Loucy (cell line): ENCODE results near the gene UNC79.

Experiments used
- H2AFZ ChIP-seq: fragments of 200-600 bp; sonication (generic); 2 replicates; pipeline ENCODE4 v1.6.0; 2016; ENCODE audit warnings: antibody characterized with exemption, mild to moderate bottlenecking, low read length, moderate library complexity
- H3F3A ChIP-seq: fragments of 200-600 bp; 2 replicates; pipeline ENCODE4 v1.6.0; 2016; ENCODE audit warnings: antibody characterized with exemption, low read depth, mild to moderate bottlenecking
- H3K27me3 ChIP-seq: fragments of 200-600 bp; sonication (generic); 2 replicates; pipeline ENCODE4 v1.6.1; 2014; ENCODE audit warnings: low read length, mild to moderate bottlenecking; ENCODE audit not compliant: insufficient read depth, poor library complexity, severe bottlenecking
- H3K36me3 ChIP-seq: fragments of 200-600 bp; sonication (generic); 2 replicates; pipeline ENCODE4 v1.6.1; 2016; ENCODE audit warnings: low read length; ENCODE audit not compliant: insufficient read depth
- H3K4me1 ChIP-seq: fragments of 200-600 bp; sonication (generic); 2 replicates; pipeline ENCODE4 v1.5.1; 2014; ENCODE audit warnings: low read length, mild to moderate bottlenecking; ENCODE audit not compliant: insufficient read depth, poor library complexity, severe bottlenecking
- H3K4me2 ChIP-seq: fragments of 200-600 bp; sonication (generic); 2 replicates; pipeline ENCODE4 v1.6.0; 2014; ENCODE audit warnings: antibody characterized with exemption, low read length, low read depth, mild to moderate bottlenecking; ENCODE audit not compliant: poor library complexity, severe bottlenecking
- H3K4me3 ChIP-seq: fragments of 200-600 bp; sonication (generic); 2 replicates; pipeline ENCODE4 v1.5.1; 2014; ENCODE audit warnings: low read length, mild to moderate bottlenecking, mixed read lengths; ENCODE audit not compliant: poor library complexity, severe bottlenecking
- H3K79me2 ChIP-seq: fragments of 200-600 bp; sonication (generic); 2 replicates; pipeline ENCODE4 v1.6.1; 2014; ENCODE audit warnings: low read length; ENCODE audit not compliant: insufficient read depth
- H3K9ac ChIP-seq: fragments of 200-600 bp; sonication (generic); 2 replicates; pipeline ENCODE4 v1.6.0; 2014; ENCODE audit warnings: mild to moderate bottlenecking, low read depth, low read length, moderate library complexity; ENCODE audit not compliant: poor library complexity, severe bottlenecking
- H3K9me2 ChIP-seq: fragments of 200-600 bp; sonication (generic); replicated peaks from 2 replicates; pipeline ENCODE4 v1.6.1; 2016; ENCODE audit warnings: low read depth, low read length, mixed read lengths
- H3K9me3 ChIP-seq: fragments of 200-600 bp; sonication (generic); 2 replicates; pipeline ENCODE4 v1.6.1; 2014; ENCODE audit warnings: mild to moderate bottlenecking, antibody characterized with exemption, low read length, low read depth; ENCODE audit not compliant: insufficient read depth
- H4K20me1 ChIP-seq: fragments of 200-600 bp; sonication (generic); 2 replicates; pipeline ENCODE4 v1.6.0; 2014; ENCODE audit warnings: antibody characterized with exemption, low read length, mild to moderate bottlenecking; ENCODE audit not compliant: insufficient read depth, poor library complexity, severe bottlenecking
- EZH2phosphoT487 ChIP-seq: fragments of 200-600 bp; IDR thresholded peaks from 2 replicates; pipeline ENCODE4 v1.6.1; 2018; ENCODE audit warnings: antibody characterized with exemption, mild to moderate bottlenecking, moderate library complexity, borderline replicate concordance
- TF ChIP-seq, protein P1 (sequence below): fragments of 200-600 bp; sonication (generic); conservative IDR thresholded peaks from 2 replicates; pipeline ENCODE4 v1.5.1; 2014; ENCODE audit warnings: mild to moderate bottlenecking, antibody characterized with exemption, low read length

Gene UNC79

GRCh38 chr14:93543766-93544165 is 113.0 kb downstream of the UNC79 start:
- TF ChIP-seq, protein P1, sequence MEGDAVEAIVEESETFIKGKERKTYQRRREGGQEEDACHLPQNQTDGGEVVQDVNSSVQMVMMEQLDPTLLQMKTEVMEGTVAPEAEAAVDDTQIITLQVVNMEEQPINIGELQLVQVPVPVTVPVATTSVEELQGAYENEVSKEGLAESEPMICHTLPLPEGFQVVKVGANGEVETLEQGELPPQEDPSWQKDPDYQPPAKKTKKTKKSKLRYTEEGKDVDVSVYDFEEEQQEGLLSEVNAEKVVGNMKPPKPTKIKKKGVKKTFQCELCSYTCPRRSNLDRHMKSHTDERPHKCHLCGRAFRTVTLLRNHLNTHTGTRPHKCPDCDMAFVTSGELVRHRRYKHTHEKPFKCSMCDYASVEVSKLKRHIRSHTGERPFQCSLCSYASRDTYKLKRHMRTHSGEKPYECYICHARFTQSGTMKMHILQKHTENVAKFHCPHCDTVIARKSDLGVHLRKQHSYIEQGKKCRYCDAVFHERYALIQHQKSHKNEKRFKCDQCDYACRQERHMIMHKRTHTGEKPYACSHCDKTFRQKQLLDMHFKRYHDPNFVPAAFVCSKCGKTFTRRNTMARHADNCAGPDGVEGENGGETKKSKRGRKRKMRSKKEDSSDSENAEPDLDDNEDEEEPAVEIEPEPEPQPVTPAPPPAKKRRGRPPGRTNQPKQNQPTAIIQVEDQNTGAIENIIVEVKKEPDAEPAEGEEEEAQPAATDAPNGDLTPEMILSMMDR: peak; percentile 75
- no peak for TF ChIP-seq EZH2phosphoT487
- no peak overlapping the region for H3K9ac ChIP-seq
- H3F3A ChIP-seq: no peaks in the 10 kb centered on the region
- H3K79me2 ChIP-seq: no peaks in the 10 kb centered on the region
- H3K4me3 ChIP-seq: no peak overlapping the region
- H3K4me2 ChIP-seq: no peak overlapping the region
- no peaks in the 10 kb centered on the region for H3K9me3 ChIP-seq
- no peaks in the 10 kb centered on the region for H3K9me2 ChIP-seq
- peaks cover 10% of the 10 kb centered on the region for H3K4me1 ChIP-seq
- peaks cover 7% of the 10 kb centered on the region; the same call in 1 of the 2 replicates for H3K36me3 ChIP-seq
- H4K20me1 ChIP-seq: no peaks in the 10 kb centered on the region
- no peak overlapping the region for H2AFZ ChIP-seq
- H3K27me3 ChIP-seq: no peaks in the 10 kb centered on the region

- H2AFZ ChIP-seq: no peak overlapping the region
- TF ChIP-seq EZH2phosphoT487: no peak
- TF ChIP-seq, protein P1: no peak
These were observed 113.5 kb downstream of the UNC79 start for GRCh38 chr14:93544212-93544611.

DNA sequence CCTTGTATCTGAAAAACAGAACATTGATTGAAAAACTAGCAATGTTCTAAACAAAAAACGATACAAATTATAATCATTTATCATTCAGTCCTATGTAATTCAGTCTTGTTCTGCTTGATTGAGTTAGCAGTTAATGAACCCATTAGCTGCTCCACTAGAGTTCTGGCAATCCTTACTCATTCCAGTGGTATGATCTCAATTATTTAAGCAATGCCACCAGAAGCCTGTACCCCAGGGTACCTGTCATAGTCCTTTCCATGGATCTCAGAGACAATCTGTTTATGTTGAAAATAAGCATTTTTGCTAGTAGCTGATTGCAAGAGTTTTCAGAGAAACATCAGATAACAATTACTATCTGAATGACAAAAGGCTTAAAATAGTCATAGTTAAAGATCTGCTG is 115.9 kb downstream of the UNC79 start:
- Histone ChIP-seq H3K4me1 (peaks cover 21% of the 10 kb centered on the region), H3K9me2 (no peaks in the 10 kb centered on the region), H3K79me2 (no peaks in the 10 kb centered on the region)

More at GRCh38 chr14:93544212-93544611, 113.5 kb downstream of the UNC79 start:
- H3F3A ChIP-seq: no peaks in the 10 kb centered on the region
- no peak overlapping the region for H3K9ac ChIP-seq
- no peaks in the 10 kb centered on the region for H3K27me3 ChIP-seq
- peaks cover 14% of the 10 kb centered on the region for H3K4me1 ChIP-seq
- no peaks in the 10 kb centered on the region for H3K79me2 ChIP-seq
- H3K4me2 ChIP-seq: no peak overlapping the region
- no peaks in the 10 kb centered on the region for H3K9me2 ChIP-seq
- H4K20me1 ChIP-seq: no peaks in the 10 kb centered on the region
- H3K36me3 ChIP-seq: peaks cover 7% of the 10 kb centered on the region; the same call in 1 of the 2 replicates
- no peaks in the 10 kb centered on the region for H3K9me3 ChIP-seq
- no peak overlapping the region for H3K4me3 ChIP-seq

More for the DNA sequence above, 115.9 kb downstream of the UNC79 start:
- Histone ChIP-seq H3K27me3 (no peaks in the 10 kb centered on the region), H3F3A (no peaks in the 10 kb centered on the region), H2AFZ (no peak overlapping the region), H3K9me3 (no peaks in the 10 kb centered on the region), H4K20me1 (no peaks in the 10 kb centered on the region), H3K4me2 (no peak overlapping the region), H3K9ac (no peak overlapping the region), H3K4me3 (no peak overlapping the region), H3K36me3 (0 out of 2 replicates have a peak, but pooled peaks cover 4% of the 10 kb centered on the region)
- TF ChIP-seq, protein P1: no peak
- TF ChIP-seq EZH2phosphoT487: no peak
